HG03175 (cell line): ENCODE data around the gene FLOT1.

Source experiments
- ATAC-seq: cut with Tn5 transposase; IDR thresholded peaks from one replicate; pipeline ENCODE4 v1.9.1; 2021; ENCODE audit warnings: mild to moderate bottlenecking, moderate library complexity; ENCODE audit not compliant: unreplicated experiment

The FLOT1 gene

GRCh38 chr6:30683183-30683979 is 59.1 kb downstream of the FLOT1 start:
- no peak for ATAC-seq

- ATAC-seq, result peak; percentile 44
Measured at GRCh38 chr6:30682143-30683117, 60.1 kb downstream of the FLOT1 start.

- ATAC-seq, result no peak
Measured at GRCh38 chr6:30681766-30682142, 60.7 kb downstream of the FLOT1 start.

GRCh38 chr6:30679765-30680535 is 62.5 kb downstream of the FLOT1 start:
- ATAC-seq, result no peak

- ATAC-seq, result no peak
Measured at GRCh38 chr6:30678964-30679726, 63.3 kb downstream of the FLOT1 start.
